HG03520 (cell line): ENCODE results near the gene RPL31.
"Not testable (repeated sequence)": the region's sequence is repeated elsewhere in the genome, so short reads cannot be mapped to it uniquely, and the experiment has no call there.

Source experiments
- ATAC-seq: cut with Tn5 transposase; IDR thresholded peaks from one replicate; pipeline ENCODE4 v1.9.1; 2021; ENCODE audit warnings: mild to moderate bottlenecking, moderate library complexity; ENCODE audit not compliant: unreplicated experiment

Gene RPL31

DNA sequence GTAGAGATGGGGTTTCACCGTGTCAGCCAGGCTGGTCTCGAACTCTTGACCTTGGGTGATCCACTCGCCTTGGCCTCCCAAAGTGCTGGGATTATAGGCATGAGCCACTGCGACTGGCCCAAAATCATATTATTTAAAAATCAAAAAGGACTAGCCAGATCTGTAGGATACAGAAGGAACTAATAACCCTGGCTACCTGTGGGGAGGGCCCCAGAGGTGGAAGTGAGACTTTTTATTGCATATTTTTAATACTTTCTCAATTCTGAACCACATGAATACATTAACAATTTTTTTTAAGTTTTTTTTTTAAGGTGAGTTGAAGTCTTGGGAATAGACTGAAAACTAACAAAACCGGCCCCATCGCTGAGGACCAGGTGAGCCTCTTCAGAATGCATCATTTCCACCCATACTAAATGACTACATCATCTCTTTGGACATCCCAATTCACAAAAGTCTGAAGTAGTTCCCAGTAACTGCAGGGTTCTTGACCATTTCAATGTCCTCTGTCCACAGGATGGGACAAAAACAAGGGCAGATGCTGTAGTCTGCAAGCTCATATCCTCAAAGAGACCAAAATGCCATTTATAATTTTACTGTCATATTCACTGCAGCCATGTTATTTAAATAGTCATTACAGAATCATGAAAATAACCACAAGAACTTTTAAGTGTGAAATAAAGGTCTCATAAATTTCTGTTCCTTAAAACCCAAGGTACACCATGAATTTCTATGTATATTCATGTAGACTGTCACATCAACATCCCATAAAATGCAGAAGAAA is 21.4 kb downstream of the RPL31 start:
- ATAC-seq = no peak

DNA sequence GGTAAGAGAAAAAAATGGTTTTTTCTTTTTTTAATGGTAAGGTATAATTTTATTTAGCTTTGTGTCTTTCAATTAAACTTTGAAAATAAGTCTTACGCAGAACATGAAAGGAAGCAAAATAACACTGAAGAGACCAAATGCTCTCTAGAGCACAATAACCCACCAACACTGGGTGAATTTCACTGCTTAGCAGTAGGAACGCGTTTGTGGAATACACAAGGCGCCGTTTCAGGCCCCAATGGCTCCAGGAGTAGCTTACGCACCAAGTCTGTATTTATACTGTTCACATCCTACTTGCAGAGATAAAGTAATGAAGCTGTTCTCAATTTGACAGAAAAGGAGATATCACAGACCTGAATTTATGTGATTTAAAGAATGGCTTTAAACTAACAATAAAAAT is 23.5 kb downstream of the RPL31 start:
- no peak for ATAC-seq

DNA sequence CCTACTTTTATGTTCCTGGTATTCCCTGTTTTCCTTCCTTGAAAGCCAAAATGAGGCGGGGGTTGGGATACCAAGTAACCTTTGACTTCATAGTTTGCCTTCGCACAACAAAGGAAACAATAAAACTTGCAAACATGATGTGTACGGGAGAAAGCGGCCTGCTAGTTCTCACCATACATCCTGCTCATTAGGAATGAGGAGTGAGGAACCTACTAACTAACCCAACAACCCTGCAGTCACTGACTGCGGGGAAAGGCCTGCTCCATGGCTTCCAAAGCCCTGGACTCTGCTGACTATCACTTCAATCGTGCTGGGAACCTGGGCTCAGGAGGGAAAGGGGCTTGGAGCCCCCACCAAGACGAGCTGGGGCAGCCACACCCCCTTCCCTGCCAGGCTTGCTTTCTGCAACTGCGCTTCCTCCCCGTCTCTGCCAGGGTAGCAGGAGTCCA is 24.2 kb downstream of the RPL31 start:
- ATAC-seq = no peak

DNA sequence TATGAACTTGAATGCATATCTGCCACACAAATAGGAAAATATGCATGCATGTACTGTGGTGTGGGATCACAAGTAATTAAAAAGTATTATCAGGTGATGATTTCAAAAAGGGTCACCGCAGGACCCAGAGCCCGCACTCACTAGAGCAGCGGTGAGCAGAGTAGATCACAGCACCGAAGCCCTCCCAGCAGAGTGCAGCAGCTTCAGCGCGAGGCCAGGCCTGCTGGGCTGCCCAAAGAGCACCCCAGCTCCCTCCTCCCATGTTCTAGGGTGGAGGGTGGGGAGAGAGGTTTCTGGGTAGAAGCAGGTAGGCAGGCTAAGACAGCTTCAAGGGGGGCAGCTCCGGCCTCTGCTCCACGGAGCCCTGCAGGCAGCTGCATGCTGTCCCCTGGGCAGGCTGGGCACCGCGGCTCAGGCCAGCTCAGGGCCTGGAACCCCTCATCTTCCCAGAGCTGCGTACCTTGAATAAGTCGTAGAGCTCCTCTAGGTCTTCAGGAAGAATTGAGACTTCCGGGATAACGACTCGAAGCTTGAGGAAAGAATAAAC is 24.9 kb downstream of the RPL31 start:
- ATAC-seq = no peak

DNA sequence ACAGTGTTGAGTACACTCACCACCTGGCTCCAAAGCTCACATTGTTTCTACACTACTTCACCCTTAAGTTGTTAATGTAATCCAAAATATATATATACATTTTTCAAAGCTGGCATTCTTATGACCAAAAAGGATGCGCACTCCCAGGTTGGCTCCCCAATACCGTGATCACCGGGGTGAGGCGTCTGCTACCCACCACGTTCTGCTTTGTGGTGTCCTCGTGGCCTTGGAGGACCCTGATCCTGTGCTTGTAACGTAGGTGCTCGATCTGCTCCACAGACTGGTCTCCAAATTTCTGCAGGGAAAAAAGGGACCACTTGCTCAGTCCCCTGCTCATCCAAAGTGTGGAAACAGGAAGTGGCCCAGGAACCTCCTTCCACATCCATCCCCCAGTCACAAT is 25.8 kb downstream of the RPL31 start:
- ATAC-seq = no peak

DNA sequence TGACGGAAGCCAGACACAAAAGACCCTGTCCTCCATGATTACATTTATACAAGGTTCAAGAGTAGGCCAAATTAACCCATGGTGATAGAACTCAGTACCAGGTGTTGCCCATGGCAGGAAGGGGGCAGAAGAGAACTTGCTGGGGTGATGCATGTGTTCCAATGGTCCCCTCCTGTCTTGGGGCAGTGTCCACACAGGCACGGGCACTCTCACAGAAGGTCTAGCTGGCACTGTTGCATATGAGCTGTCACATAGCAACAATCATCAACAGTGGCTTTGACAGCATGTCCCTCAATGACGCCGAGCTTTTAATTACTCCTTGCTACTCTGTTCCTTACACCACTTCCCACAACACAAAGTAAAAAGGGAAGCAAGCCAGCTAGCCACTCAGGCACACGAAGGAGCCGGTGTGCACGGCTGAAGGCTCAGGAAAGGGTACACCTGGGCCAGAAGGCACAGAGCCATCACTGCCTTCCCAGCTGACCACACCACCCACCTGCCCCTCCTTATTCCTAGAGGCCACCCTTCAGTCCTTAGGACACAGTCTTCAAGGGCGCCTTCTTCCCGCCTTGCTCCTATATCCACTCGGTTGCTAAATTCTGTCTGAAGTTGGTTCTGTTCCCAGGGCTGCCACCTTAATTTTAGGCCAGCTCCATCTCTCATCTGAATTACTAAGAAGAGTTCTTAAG is 28.9 kb downstream of the RPL31 start:
- no peak for ATAC-seq

DNA sequence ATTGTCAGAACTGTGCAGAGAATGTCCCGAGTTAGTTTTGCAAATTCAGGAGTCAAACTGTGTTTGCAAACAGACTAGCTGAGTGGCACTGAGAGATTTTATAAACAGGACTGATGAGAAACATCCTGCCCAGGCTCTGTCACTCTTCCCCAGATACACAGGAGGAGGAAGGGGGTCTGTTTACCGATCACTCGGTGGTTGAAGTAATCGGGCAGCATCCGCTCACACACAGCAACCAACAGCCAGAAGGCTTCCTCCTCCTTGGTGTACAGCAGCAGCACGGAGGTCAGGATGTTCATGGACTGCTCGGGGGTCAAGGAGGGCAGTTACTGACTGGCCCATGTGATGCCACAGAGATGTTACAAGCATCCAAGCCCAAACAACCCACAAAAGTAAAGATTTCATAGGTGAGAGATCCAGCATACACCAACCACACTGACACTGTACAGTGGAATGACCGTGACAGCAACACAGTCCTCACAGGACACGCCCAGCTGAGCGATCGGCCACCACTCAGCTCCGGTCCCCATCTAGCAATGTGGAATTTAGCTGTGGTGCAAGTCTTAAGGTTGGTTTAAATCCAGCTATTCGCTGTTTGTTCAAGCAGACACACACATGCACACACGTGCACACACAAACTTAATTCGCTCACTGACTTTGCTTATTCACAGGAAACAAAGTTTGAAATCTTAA is 30.1 kb downstream of the RPL31 start:
- no peak for ATAC-seq

DNA sequence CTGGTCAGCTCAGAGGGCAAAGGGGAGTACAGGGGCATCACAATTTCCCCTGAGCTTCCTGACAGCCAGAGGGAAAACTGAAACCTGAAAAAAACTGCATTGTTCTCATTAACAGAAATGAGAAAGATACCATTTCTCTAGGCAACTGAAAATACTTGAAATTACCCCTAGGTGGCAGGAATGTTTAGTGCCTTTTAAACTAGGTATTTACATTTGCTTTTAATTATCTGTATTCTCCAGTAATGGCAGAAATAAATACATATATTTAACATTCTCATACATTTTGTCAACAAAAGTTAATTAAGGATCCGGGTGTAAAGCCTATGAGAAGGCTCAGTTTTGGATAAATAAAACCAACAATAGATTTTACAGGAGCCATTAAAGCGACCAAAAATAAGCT is 34.5 kb downstream of the RPL31 start:
- ATAC-seq = no peak

DNA sequence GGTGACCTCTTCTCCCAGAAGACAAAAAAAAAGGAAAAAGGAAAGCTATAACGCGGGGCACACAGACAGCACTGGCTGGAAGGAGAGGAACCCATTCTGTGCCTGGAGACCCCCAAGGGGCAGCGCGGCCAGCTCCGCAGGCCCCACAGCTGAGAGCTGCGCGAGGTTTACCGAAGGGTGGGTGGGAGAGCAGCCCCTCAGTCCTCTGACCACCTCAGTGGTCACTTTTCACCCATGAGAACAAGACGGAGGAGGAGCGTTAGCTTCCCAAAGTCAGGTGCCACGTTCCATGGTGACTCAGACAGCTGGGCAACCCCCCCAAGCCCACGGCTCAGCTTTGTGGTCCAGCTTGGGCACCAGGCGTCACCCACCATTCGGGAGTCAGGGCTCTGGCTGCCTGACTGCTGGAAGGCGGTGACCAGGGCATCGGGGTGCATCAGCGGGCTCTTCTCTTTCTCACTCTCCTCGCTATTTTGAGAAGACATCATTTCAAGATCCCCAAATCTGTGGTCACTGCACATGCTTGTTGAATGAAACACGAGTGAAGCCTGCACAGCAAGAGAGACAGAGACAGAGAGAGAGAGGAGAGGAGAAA is 35.2 kb downstream of the RPL31 start:
- no peak for ATAC-seq

DNA sequence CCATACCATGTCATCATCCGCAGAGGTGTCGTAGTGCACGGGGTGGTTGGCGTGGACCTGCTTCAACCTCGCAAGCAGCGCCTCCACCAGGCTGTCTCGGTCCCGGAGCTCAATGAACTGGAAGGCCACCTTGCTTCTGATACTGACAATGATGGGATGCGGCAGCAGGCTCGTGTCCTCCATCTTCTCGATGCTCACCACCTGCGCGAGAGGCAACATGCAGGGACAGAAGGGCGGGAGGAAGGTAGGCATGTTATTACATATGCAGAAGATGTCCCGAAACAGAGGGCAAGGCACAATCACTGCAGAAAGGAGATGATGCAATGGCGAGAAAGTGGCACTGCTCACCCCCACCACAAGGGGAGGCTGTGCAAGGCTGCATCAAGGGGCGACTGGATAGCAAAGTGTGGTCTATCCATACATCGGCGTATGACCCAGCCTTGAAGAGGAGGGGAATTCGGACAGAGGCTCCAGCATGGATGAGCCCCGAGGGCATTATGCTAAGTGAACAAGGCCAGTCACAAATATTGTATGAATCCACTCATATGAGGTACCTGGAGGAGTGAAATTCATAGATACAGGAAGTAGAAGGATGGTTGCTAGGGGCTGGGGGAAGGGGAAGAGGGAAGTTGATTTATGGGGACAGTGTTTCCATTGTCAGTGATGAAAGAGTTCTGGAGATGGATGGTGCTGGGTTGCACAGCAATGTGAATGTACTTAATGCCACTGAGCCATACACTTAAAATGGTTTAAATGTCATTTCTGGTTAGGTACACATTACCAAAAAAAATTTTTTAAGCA is 36.6 kb downstream of the RPL31 start:
- no peak for ATAC-seq

DNA sequence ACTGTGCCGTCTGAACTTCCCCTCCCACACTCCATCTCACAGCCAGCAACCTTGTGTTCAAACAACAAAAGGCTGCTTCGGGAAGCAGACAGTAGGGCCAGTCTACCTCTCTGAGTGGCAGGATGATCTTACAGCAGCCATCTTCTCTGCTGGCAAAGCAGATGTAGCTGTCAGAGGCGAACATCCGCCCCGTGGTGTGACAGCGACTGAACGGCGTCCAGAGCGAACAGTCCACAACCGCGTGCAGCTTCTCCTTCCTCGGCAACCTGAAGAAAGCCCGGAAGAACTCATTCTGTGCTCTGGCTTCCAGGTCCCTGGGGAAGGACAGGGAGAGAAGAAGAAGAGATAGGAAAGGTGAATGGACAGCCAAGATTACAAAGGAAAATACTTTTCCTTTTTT is 38.0 kb downstream of the RPL31 start:
- ATAC-seq = no peak

DNA sequence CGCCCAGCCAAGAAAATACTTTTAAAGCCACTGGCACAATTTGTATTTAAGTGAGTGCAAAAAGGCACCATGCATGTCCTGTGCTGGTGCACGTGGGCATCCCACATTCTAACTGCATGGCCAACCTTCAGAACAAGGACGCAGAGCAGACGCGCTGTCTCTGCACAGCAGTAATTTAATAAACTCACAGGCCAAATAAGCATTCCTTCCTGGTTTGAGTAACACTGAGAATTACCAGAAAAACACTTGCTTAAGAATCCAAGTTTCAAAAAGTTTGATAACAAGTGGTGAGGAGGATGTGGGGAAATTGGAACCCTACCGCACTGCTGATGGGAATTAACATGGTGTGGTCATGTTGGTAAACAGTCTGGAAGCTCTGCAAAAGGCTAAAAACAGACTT is 38.7 kb downstream of the RPL31 start:
- ATAC-seq = no peak

DNA sequence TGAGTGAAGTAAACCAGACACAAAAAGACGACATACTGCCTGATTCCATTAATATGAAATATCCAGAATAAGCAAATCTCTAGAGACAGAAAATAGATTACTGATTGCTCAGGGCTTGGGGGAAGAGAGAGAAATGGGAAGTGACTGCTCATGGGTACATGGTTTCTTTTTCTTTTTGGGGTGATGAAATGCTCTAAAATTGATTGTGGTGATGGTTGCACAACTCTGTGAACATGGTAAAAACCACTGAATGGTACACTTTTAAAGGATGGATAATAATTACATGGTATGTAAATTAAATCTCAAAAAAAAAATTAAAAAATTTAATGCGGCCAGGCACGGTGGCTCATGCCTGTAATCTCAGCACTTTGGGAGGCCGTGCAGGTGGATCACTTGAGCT is 39.3 kb downstream of the RPL31 start:
- ATAC-seq = no peak

DNA sequence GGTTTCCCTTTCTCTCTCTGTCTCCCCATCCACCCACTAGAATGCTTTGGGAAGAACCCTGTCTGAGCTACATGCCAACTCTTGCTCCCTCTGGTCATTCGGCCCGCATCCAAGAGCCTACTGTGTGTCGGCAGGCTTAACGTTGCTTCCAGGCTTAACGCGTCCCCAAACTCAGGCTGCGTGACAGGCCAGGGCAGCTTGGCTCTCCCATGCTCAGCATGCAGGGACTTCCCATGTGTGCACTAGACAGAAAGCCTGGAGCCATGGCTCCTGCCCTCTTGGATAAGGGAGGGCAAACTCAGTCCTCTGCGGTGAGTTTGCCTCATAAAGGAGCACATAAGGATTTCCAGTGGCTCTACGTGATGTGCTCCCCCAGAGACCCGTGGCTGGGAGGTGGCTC is 43.2 kb downstream of the RPL31 start:
- ATAC-seq = no peak

DNA sequence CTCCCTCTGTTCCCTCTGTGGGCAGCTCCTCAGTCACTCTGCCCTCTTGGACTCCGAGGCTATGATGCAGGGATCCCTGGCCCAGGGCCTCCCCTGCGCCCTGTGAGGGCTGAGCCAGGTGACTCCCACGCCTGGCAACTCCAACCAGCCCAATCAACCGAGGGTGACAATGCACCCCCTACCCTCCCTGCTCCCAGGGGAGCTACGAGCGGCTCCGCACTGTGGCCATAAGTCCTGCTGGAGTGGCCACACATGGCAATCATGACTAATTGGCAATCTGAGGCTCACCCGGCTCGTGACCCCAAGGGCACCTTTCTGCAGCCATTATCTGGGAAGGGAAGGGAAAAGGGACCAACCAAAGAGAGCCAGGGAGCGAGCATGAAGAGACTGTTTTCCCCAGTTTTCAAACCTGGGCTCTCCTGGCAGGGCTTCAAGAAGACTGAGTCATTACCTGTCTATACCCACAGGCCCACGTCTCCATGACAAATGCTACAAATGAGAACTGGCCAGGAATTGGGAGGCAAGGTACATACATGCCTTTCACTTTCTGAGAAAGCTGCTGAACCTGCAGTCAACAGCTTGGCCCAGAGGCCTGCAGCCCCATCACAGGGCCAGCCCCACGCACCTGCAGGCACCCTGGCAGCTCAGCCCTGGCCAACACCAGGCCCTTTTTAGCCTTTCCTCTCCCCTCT is 45.1 kb downstream of the RPL31 start:
- ATAC-seq = no peak

DNA sequence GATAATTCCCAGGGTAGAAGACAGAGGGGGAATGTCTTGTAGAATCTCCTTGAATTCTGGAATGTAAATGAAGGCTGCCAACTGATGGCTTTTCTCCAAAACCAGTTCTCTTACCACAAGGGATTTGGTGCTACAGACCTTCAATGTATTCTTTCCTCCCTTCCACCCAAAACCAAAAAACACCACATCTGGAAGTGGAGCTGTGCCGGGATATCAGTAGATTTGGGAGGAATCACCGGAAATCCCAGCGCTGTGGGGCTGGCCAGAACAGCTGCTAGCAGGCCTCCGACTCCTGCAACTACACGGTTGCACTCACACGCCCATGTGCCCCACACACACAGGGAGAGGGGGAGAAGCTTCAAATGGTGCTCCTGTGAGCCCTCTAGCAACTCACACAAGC is 45.7 kb downstream of the RPL31 start:
- no peak for ATAC-seq

DNA sequence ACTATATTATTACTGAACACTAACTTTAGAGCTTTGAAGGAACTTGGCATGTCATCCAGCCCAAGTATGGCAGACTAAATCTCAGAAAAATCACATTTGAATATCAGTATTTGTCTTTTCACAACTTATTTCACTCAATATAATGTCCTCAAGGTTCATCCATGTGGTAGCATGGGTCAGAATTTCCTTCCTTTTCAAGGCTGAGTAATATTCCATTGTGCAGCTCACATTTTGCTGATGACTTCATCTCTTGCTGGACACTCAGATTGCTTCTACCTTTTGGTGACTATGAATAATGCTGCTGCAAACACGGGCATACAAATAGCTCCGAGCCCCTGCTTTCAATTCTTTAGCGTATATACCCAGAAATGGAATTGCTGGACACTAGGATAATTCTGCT is 46.7 kb downstream of the RPL31 start:
- ATAC-seq = no peak

DNA sequence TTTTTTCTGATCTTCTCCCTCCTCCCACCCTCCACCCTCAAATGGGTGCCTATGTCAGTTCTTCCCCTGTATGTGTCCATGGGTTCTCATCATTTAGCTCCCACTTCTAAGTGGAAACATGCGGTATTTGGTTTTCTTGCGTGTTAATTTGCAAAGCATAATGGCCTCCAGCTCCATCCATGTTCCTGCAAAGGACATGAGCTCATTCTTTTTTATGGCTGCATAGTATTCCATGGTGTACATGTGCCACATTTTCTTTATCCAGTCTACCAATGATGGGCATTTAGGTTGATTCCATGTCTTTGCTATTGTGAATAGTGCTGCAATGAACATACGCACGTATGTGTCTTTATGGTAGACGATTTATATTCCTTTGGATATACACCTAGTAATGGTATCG is 48.8 kb downstream of the RPL31 start:
- not testable (repeated sequence) for ATAC-seq

DNA sequence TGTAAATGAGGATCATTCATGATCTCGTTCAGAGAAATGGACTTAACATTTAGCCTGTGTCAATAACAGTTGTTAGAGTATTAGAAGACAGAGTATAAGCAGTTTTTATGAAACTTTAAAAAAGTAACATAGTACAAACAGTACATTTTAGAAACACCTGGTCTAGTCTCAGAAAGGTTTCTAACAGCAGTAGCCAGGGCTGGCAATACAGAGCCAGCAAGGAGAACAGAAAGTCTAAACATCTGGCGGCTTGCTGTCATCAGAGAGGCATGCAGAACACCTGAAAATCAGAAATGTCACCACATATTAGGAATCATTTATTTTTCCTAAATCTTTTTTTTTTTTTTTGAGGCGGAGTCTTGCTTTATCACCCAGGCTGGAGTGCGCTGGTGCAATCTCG is 50.1 kb downstream of the RPL31 start:
- no peak for ATAC-seq

DNA sequence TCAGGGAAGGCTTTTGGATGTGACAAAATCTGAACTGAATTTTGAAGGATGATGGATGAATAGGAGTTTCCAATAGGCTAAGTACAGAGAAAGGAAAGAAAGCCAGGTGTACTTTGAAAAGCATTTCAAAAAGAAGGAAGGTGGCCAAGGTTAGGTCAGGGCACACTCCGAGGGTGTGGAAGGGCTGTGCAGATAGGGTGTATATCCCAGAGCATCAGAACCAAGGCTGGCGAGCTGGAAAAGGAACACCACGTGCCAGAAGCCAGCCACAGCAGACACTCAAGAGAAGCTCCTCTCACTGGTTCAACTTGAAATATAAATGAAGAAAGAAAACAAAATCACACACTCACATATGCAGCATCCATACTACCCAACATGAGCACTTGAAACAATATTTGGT is 51.0 kb downstream of the RPL31 start:
- no peak for ATAC-seq
